Glutamatergic neuron (in vitro differentiated cells): Measurements from ENCODE around the gene TNFSF9. TPM values are rescaled to one million over a fixed set of nuclear protein-coding genes. Genes with fewer than 3 reads are reported as not detected.
"Not testable (repeated sequence)": the region's sequence is repeated elsewhere in the genome, so short reads cannot be mapped to it uniquely, and the experiment has no call there.

Experiments used
- DNase-seq: peaks from one replicate; pipeline ENCODE4 v3.0.0; 2022
- H3K27ac Mint-ChIP-seq: one replicate; pipeline ENCODE4 v1.8.0; 2020; ENCODE audit warnings: mild to moderate bottlenecking, mixed read lengths, inconsistent platforms; ENCODE audit not compliant: unreplicated experiment
- H3K27me3 Mint-ChIP-seq: one replicate; pipeline ENCODE4 v1.8.0; 2020; ENCODE audit warnings: mild to moderate bottlenecking, moderate library complexity, mixed read lengths, inconsistent platforms; ENCODE audit not compliant: unreplicated experiment
- H3K36me3 Mint-ChIP-seq: one replicate; pipeline ENCODE4 v1.8.0; 2020; ENCODE audit warnings: mild to moderate bottlenecking, mixed read lengths, inconsistent platforms; ENCODE audit not compliant: unreplicated experiment
- H3K4me1 Mint-ChIP-seq: one replicate; pipeline ENCODE4 v1.8.0; 2020; ENCODE audit warnings: mild to moderate bottlenecking, low read depth, mixed read lengths, inconsistent platforms; ENCODE audit not compliant: unreplicated experiment
- H3K4me3 Mint-ChIP-seq: one replicate; pipeline ENCODE4 v1.8.0; 2020; ENCODE audit warnings: mild to moderate bottlenecking, mixed read lengths, inconsistent platforms; ENCODE audit not compliant: unreplicated experiment
- H3K9me3 Mint-ChIP-seq: one replicate; pipeline ENCODE4 v1.8.0; 2020; ENCODE audit warnings: mild to moderate bottlenecking, moderate library complexity, mixed read lengths, inconsistent platforms; ENCODE audit not compliant: unreplicated experiment
- total RNA-seq: library from RNA; stranded (reverse); fragmentation: NEBNext Ultra II Directional; extraction: Animal tissue kit (Norgen Biotek cat#: 25700); gene quantifications from one replicate; pipeline ENCODE4 v1.2.1, GENCODE V29; 2021; ENCODE audit not compliant: unreplicated experiment
- TF ChIP-seq, protein P1 (sequence below): fragments of 200-600 bp; sonication (generic); IDR thresholded peaks from one replicate; pipeline ENCODE4 v1.5.0; 2021; ENCODE audit not compliant: partially characterized antibody, unreplicated experiment

TNFSF9 gene
- total RNA-seq, 1 donor from 2014 or later: 6.9 TPM

GRCh38 chr19:6540918-6541689 is 10.3 kb downstream of the TNFSF9 start:
- Mint-ChIP-seq H3K4me1 (no peaks in the 10 kb centered on the region), H3K27ac (no peak overlapping the region), H3K4me3 (no peak overlapping the region), H3K9me3 (peaks cover 4% of the 10 kb centered on the region), H3K27me3 (no peaks in the 10 kb centered on the region), H3K36me3 (no peaks in the 10 kb centered on the region)
- DNase-seq: no peak
- TF ChIP-seq, protein P1, sequence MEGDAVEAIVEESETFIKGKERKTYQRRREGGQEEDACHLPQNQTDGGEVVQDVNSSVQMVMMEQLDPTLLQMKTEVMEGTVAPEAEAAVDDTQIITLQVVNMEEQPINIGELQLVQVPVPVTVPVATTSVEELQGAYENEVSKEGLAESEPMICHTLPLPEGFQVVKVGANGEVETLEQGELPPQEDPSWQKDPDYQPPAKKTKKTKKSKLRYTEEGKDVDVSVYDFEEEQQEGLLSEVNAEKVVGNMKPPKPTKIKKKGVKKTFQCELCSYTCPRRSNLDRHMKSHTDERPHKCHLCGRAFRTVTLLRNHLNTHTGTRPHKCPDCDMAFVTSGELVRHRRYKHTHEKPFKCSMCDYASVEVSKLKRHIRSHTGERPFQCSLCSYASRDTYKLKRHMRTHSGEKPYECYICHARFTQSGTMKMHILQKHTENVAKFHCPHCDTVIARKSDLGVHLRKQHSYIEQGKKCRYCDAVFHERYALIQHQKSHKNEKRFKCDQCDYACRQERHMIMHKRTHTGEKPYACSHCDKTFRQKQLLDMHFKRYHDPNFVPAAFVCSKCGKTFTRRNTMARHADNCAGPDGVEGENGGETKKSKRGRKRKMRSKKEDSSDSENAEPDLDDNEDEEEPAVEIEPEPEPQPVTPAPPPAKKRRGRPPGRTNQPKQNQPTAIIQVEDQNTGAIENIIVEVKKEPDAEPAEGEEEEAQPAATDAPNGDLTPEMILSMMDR: no peak

GRCh38 chr19:6543866-6544347 is 13.1 kb downstream of the TNFSF9 start:
- H3K9me3 Mint-ChIP-seq: peaks cover 5% of the 10 kb centered on the region
- no peaks in the 10 kb centered on the region for H3K27me3 Mint-ChIP-seq
- peaks cover 5% of the 10 kb centered on the region for H3K36me3 Mint-ChIP-seq
- H3K27ac Mint-ChIP-seq: no peak overlapping the region
- no peak for DNase-seq
- no peak overlapping the region for H3K4me3 Mint-ChIP-seq
- TF ChIP-seq, protein P1: no peak
- no peaks in the 10 kb centered on the region for H3K4me1 Mint-ChIP-seq

GRCh38 chr19:6550679-6551078 is 19.9 kb downstream of the TNFSF9 start:
- H3K4me1 Mint-ChIP-seq, H3K9me3 Mint-ChIP-seq, H3K27me3 Mint-ChIP-seq, H3K27ac Mint-ChIP-seq, H3K36me3 Mint-ChIP-seq, DNase-seq, H3K4me3 Mint-ChIP-seq: not testable (repeated sequence)

GRCh38 chr19:6551091-6551490 is 20.3 kb downstream of the TNFSF9 start:
- peaks cover 1% of the 10 kb centered on the region for H3K4me1 Mint-ChIP-seq
- H3K4me3 Mint-ChIP-seq: no peak overlapping the region
- peaks cover 5% of the 10 kb centered on the region for H3K36me3 Mint-ChIP-seq
- TF ChIP-seq, protein P1: no peak
- DNase-seq: no peak
- H3K9me3 Mint-ChIP-seq: peaks cover 9% of the 10 kb centered on the region
- H3K27ac Mint-ChIP-seq: no peak overlapping the region
- H3K27me3 Mint-ChIP-seq: no peaks in the 10 kb centered on the region

DNA sequence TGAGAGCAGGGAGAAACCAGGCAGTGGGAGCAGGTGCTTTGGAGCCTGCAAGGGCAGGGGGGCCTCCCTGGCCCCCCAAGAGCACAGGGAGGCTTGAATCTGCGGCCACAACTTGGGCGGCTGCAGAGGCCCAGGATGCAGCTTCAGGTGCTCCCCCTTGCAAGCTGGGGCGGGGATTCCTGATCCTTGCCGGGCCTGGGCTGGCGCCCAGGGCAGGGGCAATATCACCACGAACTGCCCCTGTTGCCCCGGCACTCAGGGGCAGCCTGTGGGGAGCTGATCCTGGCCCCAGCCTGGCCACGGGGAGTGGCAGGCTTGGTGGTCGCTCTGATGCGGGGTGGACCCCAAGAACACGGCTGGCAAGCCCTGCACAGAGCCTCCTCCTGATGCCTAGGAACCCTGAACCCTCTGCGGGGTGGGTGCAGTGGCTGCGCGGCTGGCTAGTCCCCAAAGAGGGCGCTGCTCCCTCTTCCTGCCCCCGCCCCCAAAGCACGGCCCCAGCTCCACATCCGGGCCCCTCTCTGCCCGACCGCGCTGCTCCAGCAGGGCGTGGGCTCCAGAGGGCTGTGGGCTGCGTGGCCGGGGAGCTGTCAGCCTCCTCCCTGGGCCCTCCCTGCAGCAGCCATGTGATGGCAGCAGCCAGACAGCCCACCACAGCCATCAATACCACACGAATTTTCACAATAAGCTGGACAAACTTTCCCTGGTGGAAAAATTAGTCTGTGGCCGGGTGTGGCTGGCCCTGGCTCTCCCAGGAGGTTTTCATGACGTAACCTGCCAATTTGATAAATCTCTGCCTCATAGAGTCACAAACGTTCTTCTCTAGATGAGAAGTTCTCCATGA is 21.0 kb downstream of the TNFSF9 start:
- peak; percentile 69 for DNase-seq
- H3K4me3 Mint-ChIP-seq: no peak overlapping the region
- H3K27me3 Mint-ChIP-seq: no peaks in the 10 kb centered on the region
- TF ChIP-seq, protein P1: peak; percentile 17
- peaks cover 9% of the 10 kb centered on the region for H3K9me3 Mint-ChIP-seq
- H3K4me1 Mint-ChIP-seq: peaks cover 1% of the 10 kb centered on the region
- H3K36me3 Mint-ChIP-seq: peaks cover 4% of the 10 kb centered on the region
- H3K27ac Mint-ChIP-seq: no peak overlapping the region
